Measurements from ENCODE around the gene UBC. TPM values are rescaled to one million over a fixed set of nuclear protein-coding genes. Genes with fewer than 3 reads are reported as not detected.

UBC gene
- total RNA-seq, 1 experiment from 2014 or later = 523 TPM

- Histone ChIP-seq H3K56ac (ENCODE audit: insufficient read length, low read depth, low read length) (no peak overlapping the region), H3K4ac (ENCODE audit: low read depth, low read length) (no peak overlapping the region; the same call in 1 of the 2 replicates), H3K4me1 (ENCODE audit: insufficient read depth, low read length) (peaks cover 8% of the 10 kb centered on the region; the same call in 1 of the 2 replicates), H3K27me3 (ENCODE audit: insufficient read depth, low read length) (no peaks in the 10 kb centered on the region), H2BK20ac (ENCODE audit: low read depth, low read length, poor library complexity, severe bottlenecking) (no peak overlapping the region), H2AK5ac (ENCODE audit: insufficient read length, low read length) (no peak overlapping the region), H3T11ph (ENCODE audit: low read length) (peak overlapping the region; percentile 68), H3K9me3 (ENCODE audit: control insufficient read depth, low read depth, low read length) (no peaks in the 10 kb centered on the region), H3K18ac (ENCODE audit: insufficient read length, low read depth, low read length) (peak overlapping the region; percentile 71), H3K4me2 (ENCODE audit: insufficient read depth, insufficient read length, low read length) (peak overlapping the region; percentile 95), H2BK12ac (ENCODE audit: insufficient read length, low read depth, low read length) (no peak overlapping the region), H4K20me1 (ENCODE audit: control insufficient read depth, insufficient read depth, insufficient read length) (no peaks in the 10 kb centered on the region), H2BK5ac (ENCODE audit: insufficient read length, low read length) (peak overlapping the region; percentile 98), H3K79me2 (ENCODE audit: insufficient read depth, low read length) (peaks cover 12% of the 10 kb centered on the region), H4K5ac (ENCODE audit: insufficient read length, low read depth, low read length) (no peak overlapping the region), H4K8ac (replicated peaks; ENCODE audit: insufficient read length, low read depth, low read length) (no peak overlapping the region), H3K9ac (ENCODE audit: extremely low read depth, insufficient read length, low read length) (peak overlapping the region; percentile 82), H3K23ac (ENCODE audit: insufficient read length, low read depth, low read length) (no peak overlapping the region), H2BK120ac (ENCODE audit: low read depth, low read length, poor library complexity, severe bottlenecking) (no peak overlapping the region), H3K23me2 (ENCODE audit: insufficient read length, low read depth, low read length, poor library complexity, severe bottlenecking) (peaks cover 24% of the 10 kb centered on the region), H2BK15ac (ENCODE audit: low read depth, low read length) (no peak overlapping the region), H4K91ac (ENCODE audit: insufficient read length, low read depth, low read length) (no peak overlapping the region), H3K79me1 (ENCODE audit: insufficient read depth, low read depth, low read length, poor library complexity, severe bottlenecking) (no peaks in the 10 kb centered on the region), H3K14ac (ENCODE audit: insufficient read depth, low read length) (peak overlapping the region; percentile 86; the same call in 1 of the 2 replicates), H2AFZ (ENCODE audit: low read length) (no peak overlapping the region), H3K27ac (ENCODE audit: insufficient read length, low read depth, low read length) (peak overlapping the region; percentile 99)
- WGBS (ENCODE audit: extremely low coverage, insufficient read length, low lambda C conversion rate) = no CpG with 5 or more reads among the region's 12 CpGs
- peaks cover 69 to 83% of the 10 kb centered on the region in 2 experiments for H3K4me1 Mint-ChIP-seq
- DNase-seq = no peak
- TF ChIP-seq, protein P1, sequence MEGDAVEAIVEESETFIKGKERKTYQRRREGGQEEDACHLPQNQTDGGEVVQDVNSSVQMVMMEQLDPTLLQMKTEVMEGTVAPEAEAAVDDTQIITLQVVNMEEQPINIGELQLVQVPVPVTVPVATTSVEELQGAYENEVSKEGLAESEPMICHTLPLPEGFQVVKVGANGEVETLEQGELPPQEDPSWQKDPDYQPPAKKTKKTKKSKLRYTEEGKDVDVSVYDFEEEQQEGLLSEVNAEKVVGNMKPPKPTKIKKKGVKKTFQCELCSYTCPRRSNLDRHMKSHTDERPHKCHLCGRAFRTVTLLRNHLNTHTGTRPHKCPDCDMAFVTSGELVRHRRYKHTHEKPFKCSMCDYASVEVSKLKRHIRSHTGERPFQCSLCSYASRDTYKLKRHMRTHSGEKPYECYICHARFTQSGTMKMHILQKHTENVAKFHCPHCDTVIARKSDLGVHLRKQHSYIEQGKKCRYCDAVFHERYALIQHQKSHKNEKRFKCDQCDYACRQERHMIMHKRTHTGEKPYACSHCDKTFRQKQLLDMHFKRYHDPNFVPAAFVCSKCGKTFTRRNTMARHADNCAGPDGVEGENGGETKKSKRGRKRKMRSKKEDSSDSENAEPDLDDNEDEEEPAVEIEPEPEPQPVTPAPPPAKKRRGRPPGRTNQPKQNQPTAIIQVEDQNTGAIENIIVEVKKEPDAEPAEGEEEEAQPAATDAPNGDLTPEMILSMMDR (conservative IDR thresholded peaks at IDR 0.05) = no peak
- peaks cover 9 to 18% of the 10 kb centered on the region in 2 experiments; a peak in 4 of 5 replicates for H3K9me3 Mint-ChIP-seq
- H3K4me3 Mint-ChIP-seq = peak overlapping the region; percentile 55 to 77
- peaks cover 11% of the 10 kb centered on the region for H3K27me3 Mint-ChIP-seq (ENCODE audit: low read depth)
- peak overlapping the region; percentile 97 to 99 (median 99) for H3K27ac Mint-ChIP-seq
- peaks cover 15 to 17% (median 15%) of the 10 kb centered on the region in 3 experiments for H3K36me3 Mint-ChIP-seq (ENCODE audit: insufficient read depth in 1 of 3, low read depth in 3 of 3)
Measured at GRCh38 chr12:124917841-124918621, 3.6 kb upstream of the UBC start.

Measured in H9 (cell line).